Progenitor cell of endocrine pancreas (in vitro differentiated cells): ENCODE results near the gene HSF2BP. TPM values are rescaled to one million over a fixed set of nuclear protein-coding genes. Genes with fewer than 3 reads are reported as not detected.

ENCODE experiments used
- microRNA-seq: library from miRNA; unstranded; fragments of <30 nt; microRNA quantifications from one replicate; pipeline ENCODE4 v1.1.0, GENCODE V29; 2020; ENCODE audit warnings: borderline number of aligned reads; ENCODE audit not compliant: unreplicated experiment
- total RNA-seq: library from RNA; stranded (reverse); gene quantifications from 2 replicates; pipeline ENCODE4 v1.2.1, GENCODE V29; 2021

HSF2BP gene
- total RNA-seq, 1 donor from 2014 or later: 2.0 TPM

Small RNA genes within 50 kb of the gene (microRNA-seq; reads per million reads assigned to microRNA genes)
- gene MIR6070: not detected

Other genes starting within 250 kb of the HSF2BP start
- 8.1 and 8.8 TPM in 2 replicates for gene SIK1, start 232.4 kb downstream of the HSF2BP start, total RNA-seq
- 38.0 and 41.3 TPM in 2 replicates for gene RRP1B, start 72 bp upstream of the HSF2BP start, total RNA-seq
- 56.1 and 57.6 TPM in 2 replicates for gene PDXK, start 59.6 kb upstream of the HSF2BP start, total RNA-seq
- 42.0 and 42.6 TPM in 2 replicates for gene CSTB, start 116.8 kb upstream of the HSF2BP start, total RNA-seq
- 30.9 and 32.6 TPM in 2 replicates for gene RRP1, start 130.1 kb upstream of the HSF2BP start, total RNA-seq
- gene AGPAT3, start 205.7 kb upstream of the HSF2BP start, total RNA-seq: 50.5 and 55.2 TPM in 2 replicates